Endothelial cell of umbilical vein (primary cell): ENCODE measurements around the gene SENP5.
"Not testable (repeated sequence)": the region's sequence is repeated elsewhere in the genome, so short reads cannot be mapped to it uniquely, and the experiment has no call there.

Experiments used
- POLR2A ChIP-seq: IDR thresholded peaks from 2 replicates; pipeline ENCODE4 v1.6.1; 2012; ENCODE audit warnings: low read depth, mild to moderate bottlenecking, control low read depth, low read length
- TF ChIP-seq, protein P1 (sequence below), 2 donors: IDR thresholded peaks; 1 replicate in 1 of 2; 2 replicates in 1 of 2; pipeline ENCODE4 v1.5.1; 2011; ENCODE audit warnings: low read length in 2 of 2, mild to moderate bottlenecking in 2 of 2, moderate library complexity in 2 of 2, control low read depth in 1 of 2, inconsistent platforms in 1 of 2, low read depth in 1 of 2; ENCODE audit not compliant: insufficient read depth in 1 of 2; ENCODE audit errors: extremely low read depth in 1 of 2

DNA sequence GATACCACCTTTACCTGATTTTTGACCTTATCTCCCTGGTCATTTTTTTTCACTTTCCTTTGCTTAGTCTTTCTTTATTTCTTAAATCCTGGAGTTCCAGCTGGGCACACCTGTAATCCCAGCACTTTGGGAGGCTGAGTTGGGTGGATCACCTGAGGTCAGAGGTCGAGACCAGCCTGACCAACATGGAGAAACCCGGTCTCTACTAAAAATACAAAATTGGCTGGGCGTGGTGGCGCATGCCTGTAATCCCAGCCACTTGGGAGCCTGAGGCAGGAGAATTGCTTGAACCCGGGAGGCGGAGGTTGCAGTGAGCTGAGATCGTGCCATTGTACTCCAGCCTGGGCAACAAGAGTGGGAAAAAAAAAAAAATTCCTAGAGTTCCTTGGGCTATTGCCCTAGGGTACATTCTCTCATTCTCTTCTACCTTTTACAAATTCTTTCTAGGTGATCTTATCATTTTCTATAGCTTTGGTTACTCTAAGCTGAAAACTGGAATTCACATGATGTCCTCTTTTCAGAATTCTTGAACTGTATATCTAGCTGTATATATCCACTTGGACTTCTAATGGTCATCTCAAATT is 6.9 kb downstream of the SENP5 start:
- TF ChIP-seq, protein P1, sequence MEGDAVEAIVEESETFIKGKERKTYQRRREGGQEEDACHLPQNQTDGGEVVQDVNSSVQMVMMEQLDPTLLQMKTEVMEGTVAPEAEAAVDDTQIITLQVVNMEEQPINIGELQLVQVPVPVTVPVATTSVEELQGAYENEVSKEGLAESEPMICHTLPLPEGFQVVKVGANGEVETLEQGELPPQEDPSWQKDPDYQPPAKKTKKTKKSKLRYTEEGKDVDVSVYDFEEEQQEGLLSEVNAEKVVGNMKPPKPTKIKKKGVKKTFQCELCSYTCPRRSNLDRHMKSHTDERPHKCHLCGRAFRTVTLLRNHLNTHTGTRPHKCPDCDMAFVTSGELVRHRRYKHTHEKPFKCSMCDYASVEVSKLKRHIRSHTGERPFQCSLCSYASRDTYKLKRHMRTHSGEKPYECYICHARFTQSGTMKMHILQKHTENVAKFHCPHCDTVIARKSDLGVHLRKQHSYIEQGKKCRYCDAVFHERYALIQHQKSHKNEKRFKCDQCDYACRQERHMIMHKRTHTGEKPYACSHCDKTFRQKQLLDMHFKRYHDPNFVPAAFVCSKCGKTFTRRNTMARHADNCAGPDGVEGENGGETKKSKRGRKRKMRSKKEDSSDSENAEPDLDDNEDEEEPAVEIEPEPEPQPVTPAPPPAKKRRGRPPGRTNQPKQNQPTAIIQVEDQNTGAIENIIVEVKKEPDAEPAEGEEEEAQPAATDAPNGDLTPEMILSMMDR (IDR thresholded peaks at IDR 0.05; ENCODE audit: extremely low read depth in 1 of 2, insufficient read depth in 1 of 2, low read depth in 1 of 2, low read length in 2 of 2): not testable (repeated sequence)
- not testable (repeated sequence) for TF ChIP-seq POLR2A
